Measurements from ENCODE around the gene RIMBP3C.
"Not testable (repeated sequence)": the region's sequence is repeated elsewhere in the genome, so short reads cannot be mapped to it uniquely, and the experiment has no call there.

RIMBP3C gene

DNA sequence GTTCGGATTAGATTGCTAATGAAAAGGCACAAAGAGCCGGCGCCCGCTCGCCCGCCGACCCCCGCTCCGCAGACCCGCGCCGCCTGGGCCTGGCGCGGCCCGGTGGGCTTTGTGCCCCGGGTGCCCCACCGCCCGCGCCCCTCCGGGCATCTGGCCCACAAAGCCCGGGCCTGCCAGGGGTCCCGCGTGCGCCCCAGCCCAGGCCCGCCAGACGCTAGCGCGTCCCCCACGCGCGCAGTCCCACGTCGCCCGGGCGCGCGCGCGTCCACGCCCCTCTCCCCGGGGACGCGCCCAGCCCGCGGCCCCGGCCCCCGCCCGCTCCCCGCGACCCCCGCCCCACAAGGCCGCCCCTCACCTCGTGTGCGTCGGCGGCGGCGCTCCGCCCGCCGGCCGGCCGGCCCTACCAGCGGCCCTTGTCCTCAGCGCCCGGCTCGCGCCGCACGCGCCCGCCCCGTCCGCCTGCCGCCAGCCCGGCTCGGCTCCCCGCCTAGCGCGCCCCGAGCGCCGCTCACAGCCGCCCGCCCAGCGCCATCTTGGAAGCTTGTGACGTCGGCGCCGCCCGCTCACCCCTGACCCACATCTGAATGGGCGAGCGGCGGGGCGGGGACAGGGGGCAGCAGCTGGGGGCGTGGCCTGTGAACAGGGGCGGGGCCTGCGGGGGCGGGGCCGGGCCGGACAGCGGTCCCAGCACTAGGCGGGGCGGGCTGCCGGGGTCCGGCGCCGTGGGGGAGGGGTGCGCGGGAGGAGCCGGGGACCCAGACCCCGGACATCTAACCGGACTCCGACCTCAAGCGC, 34.1 kb downstream of the RIMBP3C start:
- DNase-seq: not testable (repeated sequence)

DNA sequence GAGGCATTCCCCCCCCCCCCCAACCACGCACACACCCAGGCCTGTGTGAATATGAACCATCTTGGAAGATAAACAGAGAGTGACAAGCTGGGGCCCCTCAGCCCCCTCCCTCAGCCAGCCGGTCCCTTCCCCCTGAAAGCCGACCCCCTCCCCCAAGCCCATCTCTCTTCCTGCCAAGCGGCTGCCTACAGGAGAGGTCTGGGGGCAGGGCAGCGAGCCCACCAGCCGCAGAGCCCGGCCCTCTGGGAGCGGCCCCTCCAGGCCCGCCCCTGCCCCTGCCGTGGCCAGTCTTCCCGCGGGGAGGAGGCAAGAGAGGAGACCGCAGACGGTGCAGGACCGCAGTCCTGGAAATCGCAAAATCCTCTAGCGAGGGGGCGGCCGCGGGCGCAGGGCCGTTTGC, 34.7 kb downstream of the RIMBP3C start:
- DNase-seq: not testable (repeated sequence)

DNA sequence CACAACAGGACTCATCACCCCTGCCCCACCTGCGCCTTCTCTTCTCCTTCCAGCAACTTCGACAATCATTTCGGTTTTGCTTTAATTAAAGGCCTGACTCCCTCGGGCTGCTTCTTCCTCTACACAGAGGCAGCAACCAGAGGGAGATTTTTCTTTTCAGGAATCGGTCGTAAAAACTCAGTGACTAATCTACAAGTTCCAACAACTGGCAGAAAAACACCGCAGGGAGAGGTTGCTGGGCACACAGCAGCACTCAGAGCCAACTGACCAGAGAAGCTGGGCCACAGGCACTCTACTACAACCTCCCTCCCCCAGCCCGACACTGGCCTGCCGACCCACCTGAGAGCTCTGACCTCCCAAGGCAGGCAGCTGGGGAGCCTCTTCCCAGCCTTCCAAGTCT, 36.0 kb downstream of the RIMBP3C start:
- DNase-seq: not testable (repeated sequence)

DNA sequence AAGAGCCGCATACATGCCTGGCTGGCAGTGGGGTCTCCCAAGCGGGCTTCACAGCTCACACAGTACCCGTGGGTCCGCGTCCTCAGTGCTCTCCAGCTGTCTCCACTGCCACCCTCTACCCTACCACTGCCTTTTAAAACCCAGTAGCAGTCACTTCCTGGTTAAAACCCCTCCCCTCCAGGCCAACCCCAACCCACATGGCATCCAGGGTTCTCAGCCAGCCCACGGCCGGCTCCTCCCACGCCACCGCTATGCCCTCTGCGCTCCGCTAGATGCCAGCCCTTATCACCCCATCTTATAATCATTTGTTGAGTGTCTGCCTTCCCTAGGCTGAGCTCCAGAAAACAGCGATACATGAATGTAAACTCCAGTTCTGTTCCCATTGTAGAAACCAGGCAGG, 37.1 kb downstream of the RIMBP3C start:
- DNase-seq: not testable (repeated sequence)

DNA sequence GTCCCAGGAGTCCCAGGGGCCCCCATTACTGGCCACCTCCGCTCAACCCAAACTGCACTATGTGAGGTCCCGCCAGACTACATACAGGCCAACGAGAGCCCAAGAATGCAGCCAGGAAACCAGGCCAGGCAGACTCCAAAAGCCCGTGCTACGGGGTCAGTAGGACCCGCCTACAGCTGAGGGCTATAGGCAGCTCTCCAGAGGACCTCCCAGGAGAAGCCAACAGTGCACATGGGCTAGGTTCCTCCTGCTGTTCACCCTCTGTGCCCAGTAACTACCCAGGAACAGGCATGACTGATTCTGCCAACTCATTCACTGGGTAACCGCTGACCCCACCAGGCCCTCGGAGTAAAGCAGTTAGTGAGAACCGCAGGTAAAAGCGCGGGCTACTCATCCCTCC, 39.2 kb downstream of the RIMBP3C start:
- not testable (repeated sequence) for DNase-seq

DNA sequence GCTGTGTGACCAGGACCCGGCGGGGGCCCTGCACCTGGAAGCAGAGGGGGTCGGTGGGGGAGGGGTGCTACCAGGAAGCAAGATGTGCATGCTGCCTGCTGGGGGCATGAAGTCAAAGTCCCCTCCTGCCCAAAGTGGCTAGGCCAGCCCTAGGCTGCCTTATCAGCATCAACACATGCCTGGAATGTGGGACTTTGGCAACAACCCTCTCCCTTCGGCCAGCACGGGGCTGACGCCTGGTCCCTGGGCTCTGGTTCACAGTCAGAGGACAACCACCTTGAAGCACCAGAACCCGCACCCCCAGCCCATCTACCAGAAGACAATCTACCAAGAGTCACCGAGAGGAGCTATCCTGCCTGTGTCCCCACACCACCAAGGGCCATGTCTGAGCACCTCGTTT, 40.9 kb downstream of the RIMBP3C start:
- not testable (repeated sequence) for DNase-seq

DNA sequence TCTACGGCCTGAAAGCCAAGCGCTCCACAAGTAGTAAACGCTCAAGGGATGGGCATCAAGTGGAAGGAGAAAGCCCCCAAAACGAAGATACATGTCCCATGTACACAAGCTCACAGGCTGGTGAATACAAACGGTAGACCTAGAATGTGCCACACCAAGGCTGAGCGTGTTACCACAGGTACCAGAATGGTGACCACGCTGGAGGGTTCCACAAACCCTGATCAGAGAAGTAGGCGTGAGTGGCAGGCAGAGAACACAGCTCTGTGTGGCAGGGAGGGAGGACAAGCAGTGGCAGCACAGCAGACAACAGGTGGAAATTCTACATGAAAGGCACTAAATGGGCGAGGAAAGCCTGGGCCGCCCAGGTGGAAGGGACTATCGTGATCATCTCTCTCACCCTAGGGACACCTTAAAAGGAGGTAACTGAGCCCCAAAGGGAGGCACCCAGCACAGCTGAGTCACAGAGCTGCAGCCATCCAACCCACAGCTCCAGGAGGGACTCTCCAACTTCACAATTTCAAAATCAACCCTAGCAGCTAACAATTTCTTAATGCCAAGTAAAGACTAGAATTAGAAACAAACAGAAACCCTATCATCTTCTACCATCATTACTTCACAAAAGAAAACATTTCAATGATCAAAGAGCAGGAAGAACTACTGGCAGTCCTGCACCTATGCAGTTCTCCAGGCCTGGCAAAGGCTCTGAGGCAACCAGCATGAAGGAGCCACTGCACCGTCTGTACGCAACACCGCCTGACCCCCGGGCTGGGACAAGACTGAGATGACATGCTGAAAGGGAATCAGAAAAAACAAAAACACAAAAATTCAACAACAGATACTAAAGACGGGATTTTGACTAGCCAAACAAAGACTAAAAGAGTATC, 51.4 kb downstream of the RIMBP3C start:
- not testable (repeated sequence) for DNase-seq

DNA sequence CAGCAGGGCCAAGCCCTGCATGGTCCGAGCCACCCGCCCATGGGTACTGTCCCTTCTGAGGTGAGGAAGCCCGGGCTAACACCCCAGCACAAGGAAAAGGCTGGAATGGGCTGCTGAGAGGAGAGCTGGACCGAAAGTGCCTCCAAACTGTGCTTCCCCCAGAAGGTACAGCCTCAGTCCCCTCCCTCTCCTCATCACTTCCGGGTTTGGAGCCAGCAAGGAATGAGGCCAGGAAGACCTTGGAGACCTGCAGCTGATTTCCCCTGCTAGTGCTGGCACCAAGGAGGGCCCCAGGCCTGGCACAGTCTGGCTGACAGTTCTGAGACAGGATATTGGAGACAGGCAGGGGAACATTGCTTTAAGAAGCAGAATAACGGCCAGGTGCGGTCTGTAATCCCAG, 52.8 kb downstream of the RIMBP3C start:
- not testable (repeated sequence) for DNase-seq

DNA sequence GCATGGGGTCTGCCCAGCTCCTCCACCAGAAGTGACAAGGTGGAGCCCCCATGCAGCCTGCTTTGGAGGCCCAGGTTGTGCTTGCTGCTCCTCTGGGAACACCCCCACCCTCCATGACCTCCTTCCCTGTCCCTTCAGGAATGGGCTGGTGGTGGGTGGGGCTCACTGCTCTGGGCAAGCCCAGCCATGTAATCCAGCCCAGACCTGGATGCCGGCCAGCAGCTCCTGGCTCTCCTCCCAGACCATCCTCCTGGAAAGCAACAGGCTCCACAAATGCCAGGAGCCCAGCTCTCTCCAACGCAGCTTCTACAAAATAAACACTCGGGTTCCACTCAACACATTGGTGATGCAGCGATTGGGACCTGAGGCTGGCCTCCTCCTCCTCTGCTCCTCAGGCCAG, 53.3 kb downstream of the RIMBP3C start:
- not testable (repeated sequence) for DNase-seq
